Sigmoid colon (tissue), 7 donors: Measurements from ENCODE around the gene TENM3. TPM values are rescaled to one million over a fixed set of nuclear protein-coding genes. Genes with fewer than 3 reads are reported as not detected.
"Not testable (repeated sequence)": the region's sequence is repeated elsewhere in the genome, so short reads cannot be mapped to it uniquely, and the experiment has no call there.

Experiments
- DNase-seq: peaks from one replicate; pipeline ENCODE4 v3.0.0-alpha.2; 2019
- H3K27ac ChIP-seq, 4 donors: fragments of 200-600 bp; sonication (generic); one replicate each; pipeline ENCODE4 v1.5.1; 2016 to 2019; ENCODE audit warnings: mild to moderate bottlenecking in 1 of 4
- H3K27me3 ChIP-seq, 3 donors: fragments of 200-600 bp; sonication (generic); one replicate each; pipeline ENCODE4 v1.5.1; 2019; ENCODE audit warnings: mild to moderate bottlenecking in 1 of 3
- H3K36me3 ChIP-seq, 4 donors: fragments of 200-600 bp; sonication (generic); one replicate each; pipeline ENCODE4 v1.5.1; 2016 to 2019
- H3K4me1 ChIP-seq, 4 donors: fragments of 200-600 bp; sonication (generic); one replicate each; pipeline ENCODE4 v1.5.1; 2017 to 2019
- H3K4me3 ChIP-seq, 4 donors: fragments of 200-600 bp; sonication (generic); one replicate each; pipeline ENCODE4 v1.5.1; 2017 to 2019; ENCODE audit warnings: mild to moderate bottlenecking in 2 of 4, moderate library complexity in 1 of 4
- H3K9me3 ChIP-seq, 4 donors: fragments of 200-600 bp in 3 of 4; sonication (generic) in 3 of 4; one replicate each; pipeline versions ENCODE4 v1.5.1 to v1.6.1; 2013 to 2019
- EP300 ChIP-seq, 4 donors: sonication (generic); formaldehyde crosslinking; IDR thresholded peaks; one replicate each; pipeline ENCODE4 v1.6.1; 2017; ENCODE audit warnings: antibody characterized with exemption in 4 of 4
- POLR2A ChIP-seq, 2 donors: fragments of 450-650 bp; IDR thresholded peaks; one replicate each; pipeline ENCODE4 v1.6.1; 2016; ENCODE audit warnings: antibody characterized with exemption in 2 of 2, mild to moderate bottlenecking in 2 of 2, moderate library complexity in 2 of 2
- POLR2AphosphoS5 ChIP-seq, 4 donors: sonication (generic); formaldehyde crosslinking; IDR thresholded peaks; one replicate each; pipeline ENCODE4 v1.6.1; 2017; ENCODE audit warnings: antibody characterized with exemption in 4 of 4
- WGBS, 2 donors: extraction: QIAGEN DNeasy Blood & Tissue Kit; methylation state at CpG; one replicate each; pipeline ENCODE4 v1.1.7; 2013; 5-methylcytosine and 5-hydroxymethylcytosine counted together
- intact Hi-C: fragments of 100-400 bp; cut with DNase I; formaldehyde crosslinking; loops from one replicate; pipeline ENCODE4 v1.15.1; 2023
- polyA plus RNA-seq, 3 donors: library from polyadenylated mRNA; stranded (reverse); fragments of 200-250 nt; gene quantifications; one replicate each; pipeline ENCODE4 v1.2.3, GENCODE V29; 2013
- total RNA-seq, 4 donors: library from RNA; depleted of rRNA; stranded (reverse); fragments of >200 nt; gene quantifications; one replicate each; pipeline ENCODE4 v1.1.0, GENCODE V29; 2016
- TF ChIP-seq, protein P1 (sequence below), 4 experiments: fragments of 450-650 bp in 3 of 4; fragments of 200-600 bp in 1 of 4; IDR thresholded peaks; one replicate each; pipeline ENCODE4 v1.5.1; 2016 to 2019; ENCODE audit warnings: antibody characterized with exemption in 4 of 4, mild to moderate bottlenecking in 3 of 4, moderate library complexity in 2 of 4
- donor health status: healthy with polysubstance abuse.
- donor health status: Bipolar disorder and iron deficiency.
- donor health status: healthy.

The TENM3 gene
- total and polyA plus RNA-seq, 7 donors: 0.60 to 82.3 (median 37.8) TPM; not detected in 1

DNA sequence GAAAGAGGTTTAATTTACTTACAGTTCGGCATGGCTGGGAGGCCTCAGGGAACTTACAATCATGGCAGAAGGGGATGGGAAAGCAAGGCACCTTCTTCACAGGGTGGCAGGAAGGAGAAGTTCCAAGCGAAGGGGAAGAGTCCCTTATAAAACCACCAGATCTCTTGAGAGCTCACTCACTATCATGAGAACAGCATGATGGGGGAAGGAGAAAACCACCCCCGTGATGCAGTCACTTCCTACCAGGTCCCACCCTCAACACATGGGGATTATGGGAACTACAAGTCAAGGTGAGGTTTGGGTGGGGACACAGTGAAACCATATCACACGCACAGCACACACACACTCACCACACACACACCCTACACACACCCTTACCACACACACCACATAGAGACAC lies 569.7 kb downstream of the TENM3 start:
- intact Hi-C loops: no loop called here
- H3K9me3 ChIP-seq: peaks cover 0 to 8% (median 0%) of the 10 kb centered on the region in 4 donors
- no peak overlapping the region for H3K4me3 ChIP-seq
- H3K4me1 ChIP-seq: no peaks in the 10 kb centered on the region
- DNase-seq: no peak
- H3K27me3 ChIP-seq: no peaks in the 10 kb centered on the region
- 66 to 77% methylated on average over 4 of the region's 4 CpGs for WGBS, 2 donors
- H3K27ac ChIP-seq: no peak overlapping the region
- H3K36me3 ChIP-seq: no peaks in the 10 kb centered on the region
- TF ChIP-seq POLR2A (IDR thresholded peaks at IDR 0.05) (no peak), EP300 (IDR thresholded peaks at IDR 0.05) (no peak), POLR2AphosphoS5 (IDR thresholded peaks at IDR 0.05) (no peak)
- TF ChIP-seq, protein P1, sequence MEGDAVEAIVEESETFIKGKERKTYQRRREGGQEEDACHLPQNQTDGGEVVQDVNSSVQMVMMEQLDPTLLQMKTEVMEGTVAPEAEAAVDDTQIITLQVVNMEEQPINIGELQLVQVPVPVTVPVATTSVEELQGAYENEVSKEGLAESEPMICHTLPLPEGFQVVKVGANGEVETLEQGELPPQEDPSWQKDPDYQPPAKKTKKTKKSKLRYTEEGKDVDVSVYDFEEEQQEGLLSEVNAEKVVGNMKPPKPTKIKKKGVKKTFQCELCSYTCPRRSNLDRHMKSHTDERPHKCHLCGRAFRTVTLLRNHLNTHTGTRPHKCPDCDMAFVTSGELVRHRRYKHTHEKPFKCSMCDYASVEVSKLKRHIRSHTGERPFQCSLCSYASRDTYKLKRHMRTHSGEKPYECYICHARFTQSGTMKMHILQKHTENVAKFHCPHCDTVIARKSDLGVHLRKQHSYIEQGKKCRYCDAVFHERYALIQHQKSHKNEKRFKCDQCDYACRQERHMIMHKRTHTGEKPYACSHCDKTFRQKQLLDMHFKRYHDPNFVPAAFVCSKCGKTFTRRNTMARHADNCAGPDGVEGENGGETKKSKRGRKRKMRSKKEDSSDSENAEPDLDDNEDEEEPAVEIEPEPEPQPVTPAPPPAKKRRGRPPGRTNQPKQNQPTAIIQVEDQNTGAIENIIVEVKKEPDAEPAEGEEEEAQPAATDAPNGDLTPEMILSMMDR (IDR thresholded peaks at IDR 0.05): no peak

DNA sequence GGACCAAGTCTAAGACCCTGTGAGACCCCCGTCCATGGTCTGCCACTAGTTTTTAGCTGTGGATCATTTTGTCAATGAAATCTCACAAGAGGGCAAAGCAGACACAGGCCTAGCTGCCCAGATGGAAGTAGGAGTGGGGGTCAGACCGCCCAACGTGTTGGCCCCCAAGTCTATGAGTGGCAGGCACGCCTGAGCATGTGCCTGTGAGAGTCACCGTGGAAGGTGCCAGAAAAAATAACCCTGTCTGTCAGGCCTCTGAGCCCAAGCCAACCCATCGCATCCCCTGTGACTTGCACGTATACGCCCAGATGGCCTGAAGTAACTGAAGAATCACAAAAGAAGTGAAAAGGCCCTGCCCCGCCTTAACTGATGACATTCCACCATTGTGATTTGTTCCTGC lies 570.9 kb downstream of the TENM3 start:
- H3K4me3 ChIP-seq, H3K36me3 ChIP-seq, H3K4me1 ChIP-seq, DNase-seq, H3K27me3 ChIP-seq, H3K9me3 ChIP-seq, H3K27ac ChIP-seq, intact Hi-C loops: not testable (repeated sequence)
- WGBS, 2 donors: 71 to 92% methylated on average over 8 of the region's 9 CpGs

GRCh38 chr4:182818926-182819730 lies 575.9 kb downstream of the TENM3 start:
- H3K9me3 ChIP-seq: no peaks in the 10 kb centered on the region
- TF ChIP-seq POLR2AphosphoS5 (IDR thresholded peaks at IDR 0.05) (no peak), POLR2A (IDR thresholded peaks at IDR 0.05) (no peak), EP300 (IDR thresholded peaks at IDR 0.05) (no peak)
- TF ChIP-seq, protein P1 (IDR thresholded peaks at IDR 0.05): no peak
- H3K36me3 ChIP-seq: no peaks in the 10 kb centered on the region
- 93 to 96% methylated on average over 22 of the region's 22 CpGs for WGBS, 2 donors
- H3K4me1 ChIP-seq: no peaks in the 10 kb centered on the region
- no peak overlapping the region for H3K4me3 ChIP-seq
- H3K27ac ChIP-seq: no peak overlapping the region
- DNase-seq: no peak
- intact Hi-C loops: no loop called here
- H3K27me3 ChIP-seq: no peaks in the 10 kb centered on the region

GRCh38 chr4:182819751-182820150 lies 576.5 kb downstream of the TENM3 start:
- no peak for DNase-seq
- TF ChIP-seq, protein P1 (IDR thresholded peaks at IDR 0.05): no peak
- no peak for TF ChIP-seq POLR2AphosphoS5 (IDR thresholded peaks at IDR 0.05)
- no peak for TF ChIP-seq EP300 (IDR thresholded peaks at IDR 0.05)
- intact Hi-C loops: no loop called here
- Histone ChIP-seq H3K36me3 (no peaks in the 10 kb centered on the region), H3K4me1 (no peaks in the 10 kb centered on the region), H3K4me3 (no peak overlapping the region), H3K27ac (no peak overlapping the region), H3K9me3 (no peaks in the 10 kb centered on the region), H3K27me3 (no peaks in the 10 kb centered on the region)
- WGBS, 2 donors: 93 to 94% methylated on average over 7 of the region's 7 CpGs

DNA sequence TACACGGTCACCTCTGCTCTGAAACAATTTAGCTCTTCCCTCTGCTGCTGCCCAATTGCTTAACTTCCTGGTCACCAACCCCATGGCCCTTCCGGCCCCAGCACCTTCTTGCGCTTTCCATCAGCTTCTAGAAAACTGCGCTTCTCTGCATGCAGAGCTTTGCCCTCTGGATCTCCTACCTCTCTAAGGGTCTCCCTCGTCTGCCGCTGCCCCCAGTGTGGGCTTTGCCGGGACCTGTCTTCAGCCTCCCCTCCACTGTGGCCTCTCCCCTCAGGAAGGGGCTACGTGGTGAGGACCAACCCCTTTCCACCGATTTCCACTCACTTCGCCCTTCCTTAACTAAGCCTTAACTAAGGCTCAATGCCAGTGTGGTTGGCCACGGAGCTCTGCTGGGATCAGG lies 579.4 kb downstream of the TENM3 start:
- no peak for DNase-seq
- Histone ChIP-seq H3K9me3 (no peaks in the 10 kb centered on the region), H3K27me3 (no peaks in the 10 kb centered on the region), H3K27ac (no peak overlapping the region), H3K4me3 (no peak overlapping the region), H3K36me3 (no peaks in the 10 kb centered on the region), H3K4me1 (no peaks in the 10 kb centered on the region)
- intact Hi-C loops: no loop called here
- TF ChIP-seq POLR2AphosphoS5 (IDR thresholded peaks at IDR 0.05): no peak
- TF ChIP-seq, protein P1 (IDR thresholded peaks at IDR 0.05): no peak
- TF ChIP-seq POLR2A (IDR thresholded peaks at IDR 0.05): no peak
- TF ChIP-seq EP300 (IDR thresholded peaks at IDR 0.05): no peak
- WGBS, 2 donors: 90% methylated on average over 11 of the region's 11 CpGs
